GM19023 (cell line): ENCODE results near the gene PPCDC.

Experiments
- ATAC-seq: cut with Tn5 transposase; IDR thresholded peaks from one replicate; pipeline ENCODE4 v1.9.1; 2021; ENCODE audit warnings: mild to moderate bottlenecking, moderate library complexity; ENCODE audit not compliant: unreplicated experiment

Gene PPCDC, protein sequence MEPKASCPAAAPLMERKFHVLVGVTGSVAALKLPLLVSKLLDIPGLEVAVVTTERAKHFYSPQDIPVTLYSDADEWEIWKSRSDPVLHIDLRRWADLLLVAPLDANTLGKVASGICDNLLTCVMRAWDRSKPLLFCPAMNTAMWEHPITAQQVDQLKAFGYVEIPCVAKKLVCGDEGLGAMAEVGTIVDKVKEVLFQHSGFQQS

DNA sequence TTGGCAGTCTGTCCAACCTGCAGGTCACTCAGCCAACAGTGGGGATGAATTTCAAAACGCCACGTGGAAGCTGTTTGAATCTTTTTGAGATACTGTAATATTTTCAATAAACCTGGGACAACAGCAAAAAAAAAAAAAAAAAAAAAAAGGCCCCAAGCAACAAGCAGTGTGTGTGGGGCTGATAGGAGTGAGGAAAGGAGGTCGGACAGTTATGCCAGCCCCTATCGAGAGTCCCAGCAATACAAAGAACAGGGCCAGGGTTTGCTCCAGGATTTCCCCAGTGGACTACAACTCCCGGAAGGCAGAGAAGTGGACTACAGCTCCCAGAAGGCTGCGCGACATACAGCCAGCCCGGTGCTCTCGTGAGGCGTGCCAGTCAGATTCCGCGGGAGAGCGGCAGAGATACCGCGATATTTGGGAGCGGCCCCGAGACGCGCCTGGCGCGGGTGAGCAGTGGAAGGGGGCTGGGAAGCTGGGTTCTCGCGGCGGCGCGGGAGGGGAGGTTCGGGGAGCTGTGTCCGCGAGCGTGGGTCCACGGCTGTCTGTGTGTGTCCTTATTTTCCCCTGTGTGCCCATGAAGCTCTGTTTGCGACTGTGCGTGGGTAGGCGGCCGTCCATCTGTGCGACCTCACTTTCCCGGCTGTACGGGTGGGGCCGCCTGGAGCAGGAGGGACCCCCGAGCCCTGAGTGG, at the start of gene PPCDC:
TSS of gene PPCDC (plus strand) at position 410 of the 691 bp plus-strand sequence. CDS start 4,729 bp downstream, outside the sequence.
- ATAC-seq = peak; percentile 96

DNA sequence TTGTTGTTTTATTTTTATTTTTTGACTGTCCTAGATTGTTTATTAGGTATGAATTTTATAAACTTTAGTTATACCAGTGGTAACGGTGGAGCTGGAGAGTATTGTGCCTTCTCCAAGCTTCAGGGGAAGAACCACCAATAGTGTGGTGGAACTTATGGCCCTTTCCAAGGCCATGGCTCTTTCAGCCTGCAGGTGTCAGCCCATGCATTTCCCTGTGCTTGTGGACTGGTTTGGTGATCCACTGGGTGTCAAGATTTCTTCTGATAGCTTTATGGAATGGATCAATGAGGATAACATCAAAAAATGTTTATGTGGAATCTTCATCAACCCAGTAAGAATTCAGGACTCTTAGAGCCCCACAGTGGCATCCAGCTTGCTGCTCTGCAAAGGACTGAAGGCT, 47.2 kb upstream of the PPCDC start:
- no peak for ATAC-seq

DNA sequence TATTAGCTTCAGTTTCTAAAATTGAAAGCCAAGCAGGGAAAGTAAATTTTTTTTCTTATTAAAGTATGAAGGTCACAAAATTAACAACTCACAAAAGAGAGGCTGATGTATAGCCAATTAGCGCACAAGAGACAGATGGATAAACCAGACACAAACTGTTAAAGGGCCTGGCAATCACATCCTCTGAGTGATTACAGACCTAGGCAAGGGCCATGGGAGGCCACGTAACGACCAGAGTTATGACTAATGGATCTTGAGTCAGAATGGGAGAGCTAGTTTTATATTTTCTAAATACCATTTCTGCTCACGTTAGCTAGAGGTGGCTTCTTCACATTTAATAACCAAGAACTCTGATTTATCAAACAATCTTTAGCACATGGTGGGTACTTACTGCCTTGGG, 45.8 kb upstream of the PPCDC start:
- ATAC-seq = no peak

DNA sequence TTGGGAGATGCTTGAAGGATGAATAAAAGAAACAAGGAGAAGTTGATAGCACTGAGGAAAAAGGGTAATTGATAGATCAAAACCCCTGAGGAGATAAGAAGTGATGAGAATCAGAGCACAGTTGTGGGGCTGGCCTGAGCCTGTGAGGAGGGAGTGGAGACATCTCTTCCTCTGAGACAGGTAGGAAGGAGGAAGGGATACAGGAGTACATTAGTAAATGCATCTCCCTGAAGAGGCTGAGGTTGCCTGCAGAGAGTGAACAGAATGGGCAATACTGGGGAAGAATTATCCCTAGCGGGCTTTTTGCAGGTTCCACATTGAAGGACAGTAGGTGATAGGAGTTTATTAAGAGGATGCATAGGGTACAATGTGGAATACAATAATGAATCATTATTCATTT, 45.3 kb upstream of the PPCDC start:
- ATAC-seq = no peak

DNA sequence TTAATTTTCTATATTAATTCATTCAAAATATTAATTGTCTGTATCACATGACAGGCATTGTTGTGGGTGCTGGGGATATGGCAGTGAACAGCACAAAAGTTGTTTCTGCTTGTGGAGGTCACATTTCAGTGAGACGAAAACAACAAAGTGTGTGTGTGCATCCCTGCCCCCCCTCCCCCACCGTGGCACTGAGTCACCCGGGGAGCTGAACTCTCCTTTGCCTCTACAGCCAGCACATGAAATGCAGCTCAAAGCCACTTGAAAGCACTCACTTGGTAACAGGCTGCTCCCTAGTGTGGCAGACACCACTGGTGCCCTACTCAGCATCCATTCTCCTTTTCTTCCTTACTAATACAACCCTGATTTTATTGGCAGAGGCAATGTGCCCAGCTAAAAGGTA, 44.9 kb upstream of the PPCDC start:
- no peak for ATAC-seq

DNA sequence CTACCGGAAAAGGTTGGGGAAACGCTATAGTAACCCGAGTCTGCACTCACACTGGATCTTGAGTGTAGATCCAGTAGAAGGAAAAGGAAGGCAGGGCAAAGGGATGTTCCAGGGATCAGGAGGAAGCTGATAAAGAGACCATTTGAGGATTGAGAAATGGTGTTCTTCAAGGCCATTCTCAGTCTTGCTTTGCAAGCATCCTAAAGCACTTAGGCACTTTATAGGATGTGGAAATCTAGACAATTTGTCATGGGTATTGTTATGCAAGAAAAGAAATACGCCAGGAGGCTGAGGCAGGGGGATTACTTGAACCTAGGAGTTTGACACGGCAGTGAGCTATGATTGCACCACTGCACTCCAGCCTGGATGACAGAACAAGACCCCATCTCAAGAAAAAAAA, 41.2 kb upstream of the PPCDC start:
- ATAC-seq = no peak

DNA sequence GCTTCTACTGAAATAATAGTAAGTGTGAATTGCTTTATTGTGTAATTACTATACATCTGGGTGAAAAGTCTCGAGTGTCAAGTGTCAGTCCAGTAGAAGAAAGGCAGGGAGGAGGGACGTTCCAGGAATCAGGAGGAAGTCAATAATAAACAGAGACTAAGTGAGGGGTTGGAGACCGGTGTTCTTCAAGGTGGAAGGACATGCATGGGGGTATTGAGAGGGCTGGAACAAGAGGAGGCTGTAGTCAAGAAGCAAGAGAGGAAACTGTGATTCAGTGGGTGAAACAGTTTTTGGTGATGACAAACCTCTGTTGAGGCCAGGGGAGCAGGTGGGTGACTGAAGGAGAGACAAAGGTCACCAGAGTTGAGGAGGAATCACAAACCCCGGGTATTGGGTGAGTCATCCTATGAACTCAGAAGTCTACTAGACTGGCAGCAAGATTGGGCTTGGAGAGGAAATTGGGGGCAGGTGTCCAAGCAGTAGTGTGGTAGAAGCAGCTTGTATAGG, 39.6 kb upstream of the PPCDC start:
- ATAC-seq = no peak

DNA sequence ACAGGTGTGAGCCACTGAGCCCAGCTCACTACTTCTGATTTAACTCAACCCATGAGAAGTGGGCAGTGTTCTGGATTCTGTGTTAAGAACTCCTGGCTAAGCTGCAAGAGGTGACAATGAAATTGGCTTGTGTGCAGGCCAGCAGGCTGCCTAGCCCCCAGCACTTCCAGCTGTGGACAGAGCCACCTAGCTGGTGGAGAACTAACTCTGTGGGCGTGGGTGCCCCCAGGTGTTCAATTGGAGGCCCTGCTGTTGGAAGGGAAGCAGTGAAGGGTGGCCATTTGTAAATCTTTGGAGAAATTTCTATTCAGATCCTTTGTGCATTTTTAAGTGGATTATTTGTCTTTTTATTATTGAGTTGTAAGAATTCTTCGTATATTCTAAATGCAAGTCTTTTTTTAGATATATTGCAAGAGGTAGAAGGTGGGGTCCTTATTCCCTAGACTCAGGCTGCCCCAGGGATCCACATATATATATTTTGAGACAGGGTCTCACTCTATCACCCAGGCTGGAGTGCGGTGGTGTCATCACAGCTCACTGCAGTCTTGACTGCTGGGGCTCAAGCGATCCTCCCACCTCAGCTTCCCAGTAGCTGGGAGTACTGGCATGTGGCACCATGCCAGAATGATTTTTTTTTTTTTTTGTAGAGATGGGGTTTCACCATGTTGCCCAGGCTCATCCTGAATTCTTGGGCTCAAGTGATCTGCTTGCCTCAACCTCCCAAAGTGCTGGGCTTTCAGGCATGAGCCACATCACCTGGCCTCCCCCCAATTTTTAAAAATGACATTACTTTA, 35.2 kb upstream of the PPCDC start:
- ATAC-seq = no peak

DNA sequence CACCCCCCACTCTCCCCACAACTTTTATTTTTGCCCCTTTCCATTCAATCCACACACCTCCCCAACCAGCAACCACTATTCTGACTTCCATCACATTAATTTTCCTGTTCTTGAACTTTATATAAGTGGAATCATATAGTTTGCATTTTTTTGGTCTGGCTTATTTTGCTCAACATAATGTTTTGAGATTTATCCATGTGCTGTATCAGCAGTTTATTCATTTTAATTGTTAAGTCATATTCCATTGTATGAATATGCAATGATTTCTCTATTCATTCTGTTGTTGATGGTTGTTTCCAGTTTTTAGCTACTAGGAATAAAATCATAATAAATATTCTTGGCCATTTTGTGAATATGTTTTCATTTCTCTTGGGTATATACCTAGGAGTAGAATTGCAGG, 33.9 kb upstream of the PPCDC start:
- ATAC-seq = no peak

DNA sequence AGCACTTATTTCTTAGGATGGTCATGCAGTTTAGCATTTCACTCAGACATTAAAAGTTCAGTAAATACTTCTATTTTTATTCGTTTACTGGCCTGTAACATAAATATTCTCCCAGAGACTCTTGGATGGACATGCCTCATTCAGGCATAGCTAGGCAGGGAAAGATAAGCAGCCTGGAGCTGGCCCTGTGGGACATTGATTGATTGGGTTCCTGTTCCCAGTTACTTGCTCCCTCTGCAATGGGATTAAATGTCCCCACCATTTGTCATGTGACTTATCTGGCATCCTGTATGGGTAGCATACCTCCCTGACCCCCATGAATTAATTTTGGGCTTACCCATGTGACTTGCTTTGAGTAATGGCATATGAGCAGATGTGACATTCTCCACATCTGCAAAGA, 30.8 kb upstream of the PPCDC start:
- no peak for ATAC-seq

DNA sequence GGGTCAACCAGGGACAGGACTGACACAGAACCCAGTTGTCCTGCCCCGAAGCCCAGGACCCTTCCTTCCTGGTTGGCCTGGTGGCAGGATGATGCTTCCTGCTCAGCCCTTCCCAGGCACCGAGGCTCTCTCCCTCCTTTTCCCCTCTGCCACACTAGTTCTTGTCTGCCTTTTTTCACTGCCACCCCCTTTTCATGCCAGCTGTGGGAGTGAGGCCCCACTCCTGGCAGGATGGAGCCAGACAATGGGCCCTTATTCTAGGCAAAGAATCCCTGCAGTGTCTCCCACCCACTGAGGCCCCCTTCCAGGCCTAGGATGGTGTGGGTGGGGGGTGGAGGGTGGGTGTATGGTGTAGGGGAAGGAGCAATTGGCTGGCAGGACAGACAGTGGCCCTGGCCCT, 29.2 kb upstream of the PPCDC start:
- no peak for ATAC-seq

DNA sequence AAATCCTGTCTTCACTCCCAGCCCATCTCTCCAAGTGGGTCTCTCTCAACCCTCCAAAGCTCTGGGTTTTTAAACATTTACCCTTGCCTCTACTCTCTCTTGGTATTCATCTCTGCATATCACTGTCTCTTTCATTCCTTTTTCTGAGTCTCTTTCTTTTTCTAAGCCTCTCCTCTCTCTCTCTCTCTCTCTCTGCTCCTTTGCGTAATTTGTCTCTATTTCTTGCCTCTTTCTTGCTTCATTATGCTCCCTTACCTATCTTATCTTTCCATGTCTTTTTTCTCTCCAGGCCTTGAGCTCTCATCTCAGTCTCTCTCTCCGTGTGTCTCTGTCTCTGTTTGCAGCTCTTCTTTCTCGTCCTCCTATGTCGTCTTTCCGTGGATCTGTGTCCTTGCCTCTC, 28.7 kb upstream of the PPCDC start:
- ATAC-seq = no peak

DNA sequence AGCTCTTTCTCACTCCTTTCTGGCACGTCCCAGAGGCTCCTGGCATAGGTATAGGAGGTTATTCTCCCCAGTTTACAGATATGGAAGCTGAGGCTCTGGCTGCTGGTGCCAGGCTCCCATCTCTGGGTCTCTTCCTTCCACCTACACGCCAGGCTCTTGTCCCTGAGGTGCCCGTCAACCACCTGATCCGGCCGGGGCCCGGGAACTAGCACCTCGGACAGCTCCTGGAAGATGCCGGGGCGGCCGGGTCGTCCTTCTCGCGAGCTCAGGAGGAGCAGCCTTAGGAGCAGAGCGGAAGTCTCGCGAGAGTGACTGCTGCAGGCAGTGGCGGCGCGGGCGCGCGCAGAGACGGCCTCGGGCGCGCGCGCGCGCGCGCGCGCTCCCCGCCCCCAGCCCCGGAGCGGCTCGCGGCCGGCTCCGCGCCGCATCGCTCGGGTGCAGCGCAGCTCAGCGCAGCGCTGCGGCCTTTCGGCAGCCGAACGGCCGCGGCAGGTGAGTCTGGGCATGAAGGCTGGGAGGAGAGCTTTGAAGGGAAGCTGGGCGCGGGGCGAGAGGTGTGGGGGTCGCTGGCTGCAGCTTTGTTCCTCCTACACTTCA, 28.1 kb upstream of the PPCDC start, which contains the start of gene SCAMP5:
TSS of gene SCAMP5 (plus strand) at position 382 of the 597 bp plus-strand sequence. CDS start 16,277 bp downstream, outside the sequence.
- peak; percentile 72 for ATAC-seq

DNA sequence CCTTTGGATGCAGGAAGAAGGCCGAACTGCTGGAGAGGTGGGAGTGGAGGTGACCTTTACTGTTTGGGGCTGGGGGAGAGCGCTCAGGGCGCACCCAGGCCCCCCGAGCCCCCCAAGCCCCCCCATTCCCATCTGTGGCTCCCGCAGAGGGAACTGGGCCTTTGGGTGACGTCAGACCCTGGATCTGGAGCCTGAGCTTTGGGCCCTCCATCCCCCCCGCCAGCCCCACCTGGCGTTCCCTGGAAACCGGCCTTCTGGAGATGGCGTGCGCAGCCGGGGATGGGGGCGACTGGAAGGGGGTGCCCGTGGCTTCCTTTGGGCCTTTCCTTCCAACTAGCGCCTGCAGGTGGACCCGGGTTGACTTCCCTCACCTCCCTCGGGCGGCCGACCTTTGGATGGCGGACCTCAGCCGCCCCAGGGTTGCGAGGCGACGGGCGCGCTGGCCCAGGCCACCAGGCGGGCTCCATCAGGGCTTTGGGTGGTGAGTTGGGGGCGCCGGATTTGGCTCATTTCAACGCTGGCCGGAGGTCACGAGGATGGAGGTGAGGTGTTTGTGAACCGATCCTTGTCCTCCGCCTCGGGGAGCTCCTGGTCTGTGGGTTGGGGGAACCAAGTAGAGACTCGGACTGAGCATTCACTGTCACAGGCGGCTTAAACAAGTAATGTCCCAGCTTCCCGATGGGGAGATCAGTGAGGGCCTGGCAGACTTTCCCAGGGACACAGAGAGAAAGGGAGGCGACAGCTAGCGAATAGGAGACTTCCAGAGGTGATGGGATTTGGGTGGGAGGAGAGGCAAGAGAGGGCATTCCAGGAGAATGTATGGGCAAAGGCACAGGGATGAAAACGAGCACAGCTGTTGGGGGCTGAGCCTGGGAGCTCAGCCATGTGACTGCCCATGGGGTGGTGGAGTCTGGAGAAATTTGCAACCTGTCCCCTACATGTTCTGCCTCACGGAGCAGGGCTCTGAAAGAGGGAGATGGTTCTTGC, 27.3 kb upstream of the PPCDC start:
- no peak for ATAC-seq

DNA sequence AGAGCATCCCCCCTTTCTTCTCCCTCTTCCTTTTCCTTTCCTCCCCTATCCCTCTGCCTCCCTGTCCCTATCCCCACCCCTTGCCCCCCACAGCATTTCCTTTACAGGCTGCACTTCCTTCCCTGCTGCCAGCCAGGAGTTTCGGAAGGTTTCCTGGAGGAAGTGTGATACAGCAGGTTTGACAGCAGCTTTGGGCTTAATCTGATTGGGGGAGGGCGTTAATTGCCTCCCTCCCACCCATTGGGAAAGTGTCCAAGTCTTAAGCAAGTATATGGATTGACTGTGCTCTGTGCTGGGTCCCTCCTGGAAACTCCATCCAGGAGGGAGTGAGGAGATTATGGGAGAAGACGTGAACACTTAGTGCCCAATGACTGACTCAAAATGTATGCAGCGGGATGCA, 26.2 kb upstream of the PPCDC start:
- ATAC-seq = no peak

DNA sequence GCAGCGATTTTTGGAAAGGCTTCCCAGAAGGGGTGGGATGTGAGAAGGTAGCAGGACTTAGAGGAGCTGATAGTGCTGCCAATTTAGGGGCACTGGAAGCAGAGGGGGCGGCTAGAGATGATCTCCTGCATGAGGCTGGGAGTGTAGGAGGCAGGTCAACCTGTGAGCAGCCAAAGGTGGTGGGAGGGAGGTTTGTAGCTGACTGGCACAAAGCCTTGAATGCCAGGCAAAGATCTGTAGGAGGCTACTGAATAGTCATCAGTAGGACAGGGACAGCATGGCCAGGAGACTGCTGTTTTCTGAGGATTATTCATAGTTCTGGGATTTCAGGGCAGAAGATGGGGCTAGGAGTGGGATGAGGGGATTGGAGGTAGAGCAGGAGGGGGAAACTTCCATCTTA, 25.8 kb upstream of the PPCDC start:
- no peak for ATAC-seq

DNA sequence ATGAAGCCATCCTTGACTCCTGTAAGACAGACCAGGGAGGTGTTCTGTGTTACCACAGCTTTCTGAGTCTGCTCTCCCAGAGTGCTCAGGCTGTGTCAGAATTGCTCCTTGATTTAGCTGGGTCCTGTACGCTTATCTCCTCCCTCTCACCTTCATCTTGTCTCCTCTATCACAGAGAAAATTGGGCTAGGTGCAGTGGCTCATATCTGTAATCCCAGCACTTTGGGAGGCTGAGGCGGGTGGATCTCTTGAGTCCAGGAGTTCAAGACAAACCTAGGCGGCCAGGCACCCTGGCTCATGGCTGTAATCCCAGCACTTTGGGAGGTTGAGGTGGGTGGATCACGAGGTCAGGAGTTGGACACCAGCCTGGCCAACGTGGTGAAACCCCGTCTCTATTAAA, 22.1 kb upstream of the PPCDC start:
- ATAC-seq = no peak

DNA sequence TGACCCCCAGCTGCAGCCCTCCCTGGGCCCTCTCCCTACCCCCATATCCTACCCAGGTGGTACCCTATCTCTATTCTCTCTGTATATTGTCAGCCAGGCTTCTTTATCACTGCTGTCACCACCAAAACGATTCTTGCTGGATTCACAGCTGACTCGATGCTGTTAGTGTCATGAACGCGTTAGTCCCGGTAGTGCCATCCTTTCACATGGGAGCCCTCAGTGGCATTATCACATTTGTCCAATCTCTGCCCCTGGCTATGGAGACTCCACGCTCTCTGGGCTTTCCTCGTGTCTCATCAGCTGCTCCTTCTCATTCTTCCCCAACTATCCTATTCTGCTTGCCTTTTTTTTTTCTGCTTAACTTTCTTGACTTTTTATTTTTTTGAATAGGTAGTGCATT, 21.0 kb upstream of the PPCDC start:
- ATAC-seq = no peak

DNA sequence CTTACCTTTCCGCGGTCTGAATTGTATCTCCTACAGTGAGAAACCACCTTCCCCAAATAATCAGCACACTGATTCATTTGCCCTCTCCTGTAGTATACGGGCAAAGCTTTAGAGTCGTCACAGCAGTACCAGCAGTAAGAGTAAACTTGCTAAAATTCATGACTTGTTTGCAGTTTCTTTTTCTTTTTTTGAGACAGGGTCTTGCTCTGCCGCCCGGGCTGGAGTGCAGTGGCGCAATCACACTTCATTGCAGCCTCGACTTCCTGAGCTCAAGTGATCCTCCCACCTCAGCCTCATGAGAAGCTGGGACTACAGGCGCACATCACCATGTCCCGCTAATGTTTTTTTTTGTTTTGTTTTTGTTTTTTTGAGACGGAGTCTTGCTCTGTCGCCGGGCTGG, 16.2 kb upstream of the PPCDC start:
- no peak for ATAC-seq

DNA sequence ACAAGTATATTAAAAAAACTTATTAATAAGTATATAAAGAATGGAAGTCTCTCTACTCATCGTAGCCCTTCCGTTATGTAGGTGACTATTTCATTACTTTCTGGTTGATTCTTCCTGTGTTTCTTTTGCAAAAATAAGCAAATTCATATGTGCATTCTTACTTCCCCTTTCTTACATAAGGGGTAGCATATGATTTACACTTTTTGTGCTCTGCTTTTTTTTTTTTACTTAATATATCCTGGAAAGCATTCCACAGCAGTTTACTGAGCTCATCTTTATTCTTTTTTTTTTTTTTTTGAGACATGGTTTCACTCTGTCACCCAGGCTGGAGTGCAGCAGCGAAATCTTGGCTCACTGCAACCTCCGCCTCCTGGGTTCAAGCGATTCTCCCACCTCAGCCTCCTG, 15.2 kb upstream of the PPCDC start:
- no peak for ATAC-seq
